DMS53 treated with DMSO at 0.1 percent for 48 hours (cell line): Measurements from ENCODE around the gene C1orf21.

Experiments used
- DNase-seq: peaks from one replicate; lab custom pipeline; 2025; ENCODE audit not compliant: unreplicated experiment; lab: John Stamatoyannopoulos, UW

C1orf21 gene

DNA sequence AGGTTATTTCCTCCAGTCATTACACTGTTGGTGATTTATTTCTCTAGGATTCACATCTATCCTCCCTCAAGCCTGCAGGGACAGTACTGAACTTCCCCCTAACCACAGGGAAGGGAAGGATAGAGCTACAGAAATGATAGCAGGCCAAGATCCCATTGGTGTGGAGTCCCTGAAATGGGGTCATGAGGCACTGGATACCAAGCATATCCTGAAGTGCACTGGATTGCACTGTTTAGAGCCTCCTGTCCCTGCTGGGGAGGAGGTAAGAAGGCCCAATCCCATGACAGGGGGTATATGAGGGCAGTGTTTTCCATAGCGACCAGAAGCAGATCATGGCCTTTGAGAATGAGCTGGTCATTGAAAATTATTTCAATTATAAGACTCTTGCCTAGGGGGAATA lies 56.8 kb downstream of the C1orf21 start:
- DNase-seq: no peak

DNA sequence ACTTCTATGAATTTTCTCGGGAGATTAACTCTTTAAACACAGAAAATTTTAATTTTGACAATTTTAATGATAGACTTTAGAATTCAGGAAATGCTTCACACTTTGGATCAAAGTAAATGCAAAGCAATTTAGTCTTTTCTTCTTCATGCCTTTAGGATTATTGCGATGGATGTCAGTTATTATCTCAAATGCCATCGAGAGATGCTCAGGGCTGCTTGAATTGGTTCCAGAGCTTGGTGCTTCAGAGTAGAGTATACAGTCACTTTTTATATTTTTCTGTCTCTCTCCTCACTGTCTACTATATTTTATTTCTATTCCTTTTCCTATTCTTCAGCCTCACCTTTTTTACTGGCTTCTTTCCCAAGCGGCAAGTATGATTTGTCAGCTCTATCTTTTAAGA lies 59.2 kb downstream of the C1orf21 start:
- DNase-seq: no peak

DNA sequence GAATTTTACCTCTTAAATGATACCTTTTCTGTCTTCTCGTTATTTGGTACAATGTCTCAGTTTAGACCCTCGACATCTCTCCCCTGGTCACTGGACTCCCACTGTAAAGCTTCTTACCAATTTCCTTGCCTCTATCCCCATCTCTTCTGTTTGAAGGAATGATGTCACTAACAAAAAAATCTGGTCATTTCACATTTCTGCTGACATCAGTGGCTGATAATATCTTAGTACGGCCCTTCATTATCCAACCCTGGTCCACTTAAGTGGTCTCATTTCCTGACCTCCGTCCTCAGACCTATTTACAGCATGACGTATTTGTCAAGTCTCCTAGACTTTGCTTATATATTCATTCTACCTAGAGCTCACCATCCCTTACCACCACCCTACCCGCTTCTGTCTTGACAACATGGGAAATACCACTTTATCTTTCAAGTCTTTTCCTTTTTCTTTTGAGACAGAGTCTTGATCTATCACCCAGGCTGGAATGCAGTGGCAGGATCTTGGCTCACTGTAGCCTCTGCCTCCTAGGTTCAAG lies 60.9 kb downstream of the C1orf21 start:
- no peak for DNase-seq

GRCh38 chr1:184449916-184450315 lies 63.1 kb downstream of the C1orf21 start:
- DNase-seq: no peak

DNA sequence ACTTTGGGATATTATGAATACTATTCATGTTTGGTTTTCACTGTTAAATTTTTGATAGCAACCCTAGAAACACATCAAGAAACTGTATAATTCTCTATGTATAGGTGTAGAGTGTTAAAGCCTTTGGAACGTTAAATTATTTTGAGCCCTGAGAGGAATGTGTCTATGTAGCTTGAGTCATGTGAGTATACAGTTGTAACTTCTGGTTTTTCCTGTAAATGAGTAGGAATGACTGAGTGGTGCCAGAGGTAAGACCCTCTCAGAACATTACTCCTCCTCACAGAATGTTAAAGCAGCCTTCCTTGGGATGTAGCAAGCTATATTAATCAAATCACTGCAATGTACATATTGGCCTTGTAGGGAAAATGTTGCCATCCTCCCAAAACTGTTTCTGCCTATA lies 69.0 kb downstream of the C1orf21 start:
- no peak for DNase-seq

DNA sequence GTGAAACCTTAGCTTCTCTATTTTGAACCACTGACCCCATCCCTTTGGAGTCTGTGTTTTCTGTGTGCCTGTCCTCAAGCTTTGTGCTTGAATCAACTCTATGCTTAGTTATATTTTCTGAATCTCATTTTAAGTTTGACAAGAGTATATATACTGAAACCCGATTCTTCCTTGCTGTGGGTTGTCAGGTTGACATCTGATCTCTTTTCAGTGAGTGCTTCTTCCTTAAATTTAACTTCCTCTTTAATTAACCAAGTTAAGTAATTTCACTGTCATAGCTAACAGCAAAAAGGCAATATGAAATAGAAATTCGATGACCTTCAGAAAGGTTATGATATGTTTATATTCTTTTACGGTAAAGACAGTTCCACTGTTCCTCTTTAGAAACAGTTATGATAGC lies 69.4 kb downstream of the C1orf21 start:
- DNase-seq: no peak

DNA sequence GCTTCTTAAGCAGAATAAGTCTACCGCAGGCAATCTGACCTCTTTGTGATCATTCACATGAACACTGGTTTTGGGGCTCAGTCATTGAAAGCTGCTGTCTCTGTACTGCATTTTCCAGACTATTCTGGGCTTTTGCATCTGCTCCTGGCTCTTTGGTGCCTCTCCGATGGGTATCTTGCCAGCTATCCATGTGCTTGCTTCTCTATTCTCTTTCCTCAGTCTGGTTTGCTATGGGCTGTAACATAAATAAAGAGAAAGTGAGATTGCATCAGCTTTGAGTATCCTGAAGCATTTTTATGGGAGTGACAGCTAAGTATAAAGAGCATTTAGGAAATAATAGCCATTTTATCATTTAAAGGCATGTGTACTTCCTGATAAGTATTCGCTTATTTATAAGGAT lies 70.7 kb downstream of the C1orf21 start:
- no peak for DNase-seq

- DNase-seq: no peak
Measured at GRCh38 chr1:184461321-184461720, 74.5 kb downstream of the C1orf21 start.

GRCh38 chr1:184462155-184462554 lies 75.3 kb downstream of the C1orf21 start:
- no peak for DNase-seq

- DNase-seq: no peak
Measured at GRCh38 chr1:184462990-184463389, 76.2 kb downstream of the C1orf21 start.

GRCh38 chr1:184463680-184464079 lies 76.9 kb downstream of the C1orf21 start:
- DNase-seq: no peak

GRCh38 chr1:184464757-184465156 lies 77.9 kb downstream of the C1orf21 start:
- no peak for DNase-seq

GRCh38 chr1:184465489-184466146 lies 78.8 kb downstream of the C1orf21 start:
- no peak for DNase-seq

DNA sequence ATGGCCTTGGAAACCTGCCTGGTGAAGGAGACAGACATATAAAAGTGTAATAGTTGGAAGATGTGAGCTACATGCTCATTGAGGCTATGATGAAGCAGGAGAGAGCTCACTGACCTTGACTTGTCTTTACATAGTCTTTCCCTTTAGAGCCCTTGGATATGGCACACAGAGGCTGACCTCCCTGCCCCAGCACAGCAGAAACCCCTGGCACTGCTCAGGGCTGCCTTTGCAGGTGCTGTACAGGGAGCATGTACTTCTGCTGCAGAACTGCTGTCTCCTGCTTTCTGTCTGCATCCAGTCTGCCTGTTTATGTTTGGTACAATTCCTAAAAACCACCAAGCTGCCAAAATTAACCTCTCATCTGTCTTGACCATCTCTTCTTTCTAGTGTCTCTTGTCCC lies 80.5 kb downstream of the C1orf21 start:
- no peak for DNase-seq

DNA sequence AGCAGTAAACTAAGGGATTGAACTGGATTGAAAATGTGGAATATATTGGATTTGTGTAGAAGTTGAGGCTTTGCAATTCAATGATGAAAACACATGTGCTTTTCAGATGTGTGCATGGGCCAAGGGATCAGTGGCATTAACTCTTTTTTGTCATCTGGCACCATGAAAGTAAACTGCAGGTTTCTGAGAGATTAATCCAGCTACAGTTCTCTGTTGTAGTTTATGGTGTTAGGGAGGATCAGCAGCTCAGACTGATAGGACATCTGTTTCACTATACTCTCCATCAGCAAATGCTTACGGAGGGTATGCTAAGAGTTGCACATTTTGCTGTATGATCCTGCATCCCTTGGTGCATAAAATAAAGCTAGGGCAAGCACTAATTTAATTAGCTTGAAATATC lies 82.6 kb downstream of the C1orf21 start:
- DNase-seq: no peak

- no peak for DNase-seq
Measured at GRCh38 chr1:184471686-184472085, 84.9 kb downstream of the C1orf21 start.

DNA sequence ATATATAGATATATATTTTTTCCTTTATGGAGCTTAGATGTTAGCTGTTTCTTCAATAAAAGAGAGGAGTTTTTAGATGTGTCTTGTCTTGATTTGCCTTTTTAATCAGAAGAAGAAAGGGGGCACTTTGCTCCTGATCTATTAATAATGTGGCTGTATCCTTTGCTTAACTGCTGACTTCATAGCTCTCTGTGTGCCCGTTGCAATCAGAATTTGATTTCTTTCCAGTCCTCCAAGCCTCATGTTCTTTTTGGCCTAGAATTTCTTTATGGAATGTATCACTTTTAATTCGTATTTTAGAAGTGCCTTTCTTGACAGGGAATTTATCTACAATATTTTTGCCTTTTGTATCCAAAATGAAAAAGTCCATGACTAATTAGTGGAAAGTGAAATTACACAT lies 85.3 kb downstream of the C1orf21 start:
- no peak for DNase-seq

DNA sequence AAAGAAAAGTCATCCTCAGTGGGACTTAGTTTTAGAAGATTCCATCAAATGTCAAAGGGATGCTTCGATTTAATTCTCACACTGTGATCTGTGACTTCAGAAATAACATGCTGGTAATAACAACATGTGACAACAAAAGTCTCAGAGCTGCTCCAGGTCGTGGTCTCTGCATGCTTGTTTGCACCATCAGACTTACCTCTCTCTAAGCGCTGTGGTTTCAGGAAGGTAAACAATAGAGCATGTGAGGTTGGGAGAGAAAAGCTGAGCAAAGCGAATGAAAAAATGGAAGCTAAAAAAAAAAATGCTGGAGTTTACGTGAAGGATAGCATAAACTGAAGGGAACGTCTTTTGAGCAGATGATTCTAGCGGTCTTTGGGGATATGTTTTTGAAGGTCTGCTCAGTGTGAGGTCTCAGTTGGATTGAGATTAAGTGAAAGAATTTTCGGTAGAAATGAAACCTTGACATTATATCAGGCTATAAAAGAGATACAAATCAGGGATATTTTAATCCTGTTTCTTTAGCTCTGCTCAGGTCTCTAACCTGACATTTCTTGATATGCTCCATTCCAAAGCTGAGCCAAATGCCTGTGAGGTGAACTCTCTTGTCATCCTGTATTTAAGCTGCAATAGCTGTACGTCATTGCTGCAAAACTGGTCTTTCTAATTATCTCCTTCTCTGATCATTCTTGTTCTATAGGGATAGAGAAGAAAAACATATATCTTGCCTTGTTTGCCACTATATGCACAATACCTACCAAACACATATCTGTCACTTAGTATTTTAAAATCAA lies 86.5 kb downstream of the C1orf21 start:
- DNase-seq: no peak

- DNase-seq: no peak
Measured at GRCh38 chr1:184476187-184476586, 89.4 kb downstream of the C1orf21 start.

- DNase-seq: no peak
Measured at GRCh38 chr1:184479435-184480167, 92.8 kb downstream of the C1orf21 start.

GRCh38 chr1:184480736-184481135 lies 93.9 kb downstream of the C1orf21 start:
- DNase-seq: no peak

GRCh38 chr1:184482136-184482535 lies 95.3 kb downstream of the C1orf21 start:
- DNase-seq: no peak
